DOHH2 (cell line): ENCODE data around the gene CLEC2A.

Experiments used
- EZH2phosphoT487 ChIP-seq: fragments of 200-600 bp; sonication (generic); IDR thresholded peaks from 2 replicates; pipeline ENCODE4 v1.6.1; 2017; ENCODE audit warnings: borderline replicate concordance, mild to moderate bottlenecking, antibody characterized with exemption, low read length, moderate library complexity, mixed read lengths
- TF ChIP-seq, protein P1 (sequence below): fragments of 200-600 bp; sonication (generic); IDR thresholded peaks from one replicate; pipeline ENCODE4 v1.5.1; 2014; ENCODE audit warnings: antibody characterized with exemption, mild to moderate bottlenecking, low read depth, low read length; ENCODE audit not compliant: poor library complexity, severe bottlenecking

DNA sequence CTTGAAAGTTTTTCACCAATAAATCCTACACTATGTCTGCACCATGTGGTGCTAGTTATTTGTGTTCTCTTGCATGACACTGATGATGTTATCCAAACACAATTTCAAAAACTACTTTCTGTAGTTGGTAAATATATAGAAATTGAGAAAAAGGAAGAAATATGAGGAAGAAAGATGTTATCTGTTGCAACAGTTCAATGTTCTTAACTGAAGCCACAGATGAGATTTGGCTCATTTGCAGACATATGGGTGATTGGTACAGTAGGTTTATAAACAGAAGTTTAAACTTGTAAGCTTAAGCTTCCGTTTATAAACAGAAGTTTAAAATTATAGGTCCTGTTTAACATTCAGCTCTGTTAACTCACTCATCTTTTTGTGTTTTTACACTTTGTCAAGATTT is 39.0 kb upstream of the CLEC2A start, which contains the start of gene CLEC12A:
- TF ChIP-seq, protein P1, sequence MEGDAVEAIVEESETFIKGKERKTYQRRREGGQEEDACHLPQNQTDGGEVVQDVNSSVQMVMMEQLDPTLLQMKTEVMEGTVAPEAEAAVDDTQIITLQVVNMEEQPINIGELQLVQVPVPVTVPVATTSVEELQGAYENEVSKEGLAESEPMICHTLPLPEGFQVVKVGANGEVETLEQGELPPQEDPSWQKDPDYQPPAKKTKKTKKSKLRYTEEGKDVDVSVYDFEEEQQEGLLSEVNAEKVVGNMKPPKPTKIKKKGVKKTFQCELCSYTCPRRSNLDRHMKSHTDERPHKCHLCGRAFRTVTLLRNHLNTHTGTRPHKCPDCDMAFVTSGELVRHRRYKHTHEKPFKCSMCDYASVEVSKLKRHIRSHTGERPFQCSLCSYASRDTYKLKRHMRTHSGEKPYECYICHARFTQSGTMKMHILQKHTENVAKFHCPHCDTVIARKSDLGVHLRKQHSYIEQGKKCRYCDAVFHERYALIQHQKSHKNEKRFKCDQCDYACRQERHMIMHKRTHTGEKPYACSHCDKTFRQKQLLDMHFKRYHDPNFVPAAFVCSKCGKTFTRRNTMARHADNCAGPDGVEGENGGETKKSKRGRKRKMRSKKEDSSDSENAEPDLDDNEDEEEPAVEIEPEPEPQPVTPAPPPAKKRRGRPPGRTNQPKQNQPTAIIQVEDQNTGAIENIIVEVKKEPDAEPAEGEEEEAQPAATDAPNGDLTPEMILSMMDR: no peak
- no peak for TF ChIP-seq EZH2phosphoT487
